GM12878 (cell line): ENCODE results near the gene PCDHB7. TPM values are rescaled to one million over a fixed set of nuclear protein-coding genes. Genes with fewer than 3 reads are reported as not detected.
A peak's percentile ranks its signal among the peaks of the same experiment; 100 is the strongest.
"Not testable (repeated sequence)": the region's sequence is repeated elsewhere in the genome, so short reads cannot be mapped to it uniquely, and the experiment has no call there.

Experiments used
- ATAC-seq: fragments of 200-7000 bp; cut with Tn5 transposase; 3 replicates; pipeline ENCODE4 v1.9.1; 2020; ENCODE audit warnings: mild to moderate bottlenecking, moderate library complexity
- BruUV-seq: library from RNA; stranded (reverse); fragments of 400-500 nt; replicated peaks from 2 replicates; lab custom pipeline; 2021; lab: Mats Ljungman, UMichigan
- CTCF ChIA-PET: fragments of 300-600 bp; sonication (Branson Sonifier 250); formaldehyde crosslinking; extraction: SDS; loops from one replicate; lab custom pipeline; 2021; ENCODE audit warnings: inconsistent platforms; lab: Yijun Ruan, JAX
- POLR2A ChIA-PET: fragments of 350-600 bp; formaldehyde crosslinking; extraction: SDS; loops from one replicate; lab custom pipeline; 2021; ENCODE audit warnings: inconsistent platforms; lab: Charles Lee
- RAD21 ChIA-PET: fragments of 300-600 bp; sonication (Branson Sonifier 250); formaldehyde crosslinking; loops from one replicate; lab custom pipeline; 2023; ENCODE audit warnings: antibody characterized with exemption; ENCODE audit not compliant: unreplicated experiment; lab: Charles Lee
- SMC1A ChIA-PET: fragments of 300-600 bp; sonication (Branson Sonifier 250); formaldehyde crosslinking; loops from one replicate; lab custom pipeline; 2023; ENCODE audit not compliant: unreplicated experiment, uncharacterized antibody; lab: Charles Lee
- DNase-seq: peaks from one replicate; pipeline ENCODE4 v3.0.0-alpha.2; 2011; ENCODE audit warnings: low read depth, low spot score
- FAIRE-seq: peaks from 3 replicates; lab custom pipeline; 2011; peaks lifted over from hg19 to GRCh38; lab: Jason Lieb, UNC
- H2AFZ ChIP-seq: 2 replicates; pipeline ENCODE4 v1.6.0; 2011; ENCODE audit warnings: low read depth, low read length, control low read depth; ENCODE audit not compliant: control insufficient read depth
- H3K27ac ChIP-seq: 2 replicates; pipeline ENCODE4 v1.5.1; 2011; ENCODE audit warnings: control low read depth; ENCODE audit not compliant: control insufficient read depth, insufficient read depth
- H3K27me3 ChIP-seq, 2 experiments: replicated peaks in 1 of 2; 2 replicates each; pipeline versions ENCODE4 v1.6.0 to v1.6.1; 2011; ENCODE audit warnings: low read length in 1 of 2; ENCODE audit not compliant: control insufficient read depth in 2 of 2, insufficient read depth in 2 of 2
- H3K36me3 ChIP-seq, 2 experiments: 2 replicates each; pipeline ENCODE4 v1.5.1; 2011; ENCODE audit warnings: low read length in 1 of 2; ENCODE audit not compliant: control insufficient read depth in 2 of 2, insufficient read depth in 2 of 2
- H3K4me1 ChIP-seq: 2 replicates; pipeline ENCODE4 v1.6.1; 2011; ENCODE audit warnings: mild to moderate bottlenecking, low read length, moderate library complexity, mixed read lengths; ENCODE audit not compliant: control insufficient read depth, insufficient read depth
- H3K4me2 ChIP-seq: 2 replicates; pipeline ENCODE4 v1.6.0; 2011; ENCODE audit warnings: control low read depth; ENCODE audit not compliant: control insufficient read depth, insufficient read depth
- H3K4me3 ChIP-seq: fragments of 200-600 bp; sonication (generic); 2 replicates; pipeline ENCODE4 v1.5.1; 2016
- H3K79me2 ChIP-seq: 2 replicates; pipeline ENCODE4 v1.6.0; 2011; ENCODE audit warnings: low read length; ENCODE audit not compliant: control insufficient read depth, insufficient read depth
- H3K9ac ChIP-seq: 2 replicates; pipeline ENCODE4 v1.8.0; 2011; ENCODE audit warnings: low read length, control low read depth, mixed read lengths; ENCODE audit not compliant: control insufficient read depth, insufficient read depth
- H3K9me3 ChIP-seq: replicated peaks from 3 replicates; pipeline ENCODE4 v1.5.1; 2011; ENCODE audit warnings: mild to moderate bottlenecking, low read length; ENCODE audit not compliant: control insufficient read depth, insufficient read depth
- H4K20me1 ChIP-seq: 2 replicates; pipeline ENCODE4 v1.6.0; 2011; ENCODE audit not compliant: control insufficient read depth, insufficient read depth
- JUNB ChIP-seq: IDR thresholded peaks from 2 replicates; pipeline ENCODE4 v1.6.1; 2016; ENCODE audit warnings: antibody characterized with exemption, mild to moderate bottlenecking
- POU2F2 ChIP-seq: IDR thresholded peaks from 3 replicates; pipeline ENCODE4 v1.6.1; 2011; ENCODE audit warnings: low read depth, mild to moderate bottlenecking, low read length, borderline replicate concordance
- RAD21 ChIP-seq: IDR thresholded peaks from 2 replicates; pipeline ENCODE4 v1.6.1; 2011; ENCODE audit warnings: mild to moderate bottlenecking, low read depth, low read length, moderate library complexity; ENCODE audit not compliant: insufficient read depth
- SMAD5 ChIP-seq: IDR thresholded peaks from 2 replicates; pipeline ENCODE4 v1.6.1; 2016; ENCODE audit warnings: antibody characterized with exemption, low read depth
- USF1 ChIP-seq: IDR thresholded peaks from 2 replicates; pipeline ENCODE4 v1.6.1; 2011; ENCODE audit warnings: borderline replicate concordance, low read depth, mild to moderate bottlenecking, moderate library complexity, mixed read lengths, low read length; ENCODE audit not compliant: insufficient read depth; ENCODE audit errors: extremely low read length
- WGBS: methylation state at CpG from one replicate; pipeline ENCODE4 v1.1.6; 2016; ENCODE audit warnings: low lambda C conversion rate; ENCODE audit not compliant: insufficient replicate concordance, insufficient coverage; ENCODE audit errors: missing lambda C conversion rate; 5-methylcytosine and 5-hydroxymethylcytosine counted together
- in situ Hi-C: fragments of 300-500 bp; cut with MboI; formaldehyde crosslinking; loops from 9 replicates; pipeline ENCODE4 v1.14.3; 2018; ENCODE audit warnings: mixed read lengths
- intact Hi-C: fragments of 100-400 bp; cut with micrococcal nuclease; formaldehyde crosslinking; loops from one replicate; pipeline ENCODE4 v1.14.2; 2022; ENCODE audit not compliant: unreplicated experiment
- polyA plus RNA-seq, 11 experiments: library from polyadenylated mRNA; depleted of rRNA in 4 of 11; unstranded in 6 of 11; stranded (reverse) in 5 of 11; fragments of >200 nt; fragmentation: Nextera tagmentation in 4 of 11; fragmentation: Illumina TruSeq in 1 of 11; extraction: Ambion mirVana in 4 of 11; extraction: Trizol in 1 of 11; gene quantifications; 1 replicate in 1 of 11; 2 replicates in 10 of 11; pipeline versions ENCODE4 v1.2.1 to v1.2.3, GENCODE V29; 2011 to 2016; ENCODE audit warnings: inconsistent platforms in 2 of 11, missing spikeins in 2 of 11, low read depth in 1 of 11
- total RNA-seq, 4 experiments: library from RNA; depleted of rRNA in 3 of 4; stranded (reverse); fragments of >200 nt in 3 of 4; fragmentation: Illumina TruSeq in 1 of 4; extraction: Trizol in 1 of 4; gene quantifications; 2 replicates each; pipeline versions ENCODE4 v1.2.1 to v1.2.3, GENCODE V29; 2013 to 2021

PCDHB7 gene
- total and polyA plus RNA-seq, 10 of the 15 experiments (the other 5 are each of a cell fraction or from before 2014, with no cell fraction given): not detected

DNA sequence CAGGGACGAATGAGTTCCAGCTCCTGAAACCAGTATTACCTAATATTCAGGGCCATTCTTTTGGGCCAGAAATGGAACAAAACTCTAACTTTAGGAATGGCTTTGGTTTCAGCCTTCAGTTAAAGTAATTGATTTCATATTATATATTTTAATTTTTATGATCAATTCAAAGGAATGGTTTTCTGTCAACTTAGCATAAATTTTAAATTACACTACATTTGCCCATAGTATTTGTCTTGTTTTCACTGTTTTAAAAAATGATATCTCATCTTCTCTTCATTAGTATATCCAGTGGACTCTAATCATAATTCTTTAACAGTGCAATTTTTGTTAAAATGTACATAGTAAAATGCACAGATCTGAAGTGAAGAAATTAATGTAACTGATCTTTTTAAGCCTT lies 7.9 kb downstream of the PCDHB7 start (continued):
- TF ChIP-seq USF1: no peak
- no peak for TF ChIP-seq JUNB

GRCh38 chr5:141182248-141182647 lies 9.8 kb downstream of the PCDHB7 start, which contains the start of gene PCDHB16:
TSS of gene PCDHB16 (plus strand) at chr5:141182387. CDS start at chr5:141182560, 173 bp downstream.
- intact Hi-C loops (loop anchor here (10.0 kb wide), 1 partner anchor 383 kb away; no protein-coding TSS in a partner anchor), in situ Hi-C loops (no loop called here)
- ChIA-PET POLR2A (no interaction called here), CTCF (no interaction called here), RAD21 (no interaction called here), SMC1A (no interaction called here)
- Histone ChIP-seq H3K9me3 (no peaks in the 10 kb centered on the region; the same call in 2 of the 3 replicates), H3K4me2 (no peak within 1 kb of the TSS), H3K27ac (no peak within 1 kb of the TSS), H3K4me1 (no peaks in the 10 kb centered on the region), H4K20me1 (no peaks in the 10 kb centered on the region), H3K36me3 (no peaks in the 10 kb centered on the region), H3K4me3 (no peak within 1 kb of the TSS), H3K9ac (no peak within 1 kb of the TSS), H3K79me2 (no peaks in the 10 kb centered on the region), H3K27me3 (no peaks in the 10 kb centered on the region), H2AFZ (no peak within 1 kb of the TSS)
- 21% methylated on average over 13 of the region's 13 CpGs for WGBS
- BruUV-seq: no TSS peak
- DNase-seq: no peak
- FAIRE-seq: no peak
- no peak for TF ChIP-seq SMAD5
- TF ChIP-seq POU2F2: no peak
- peak; percentile 17; the same call in 1 of the 2 replicates for TF ChIP-seq RAD21
- no peak for ATAC-seq

- in situ Hi-C loops: not testable (repeated sequence)
These were observed 11.8 kb downstream of the PCDHB7 start for GRCh38 chr5:141184117-141184855.

More at GRCh38 chr5:141184117-141184855, 11.8 kb downstream of the PCDHB7 start:
- SMC1A ChIA-PET, H3K4me3 ChIP-seq, H3K79me2 ChIP-seq, POLR2A ChIA-PET, H3K9me3 ChIP-seq, FAIRE-seq, H3K36me3 ChIP-seq, CTCF ChIA-PET, H3K9ac ChIP-seq, H4K20me1 ChIP-seq, RAD21 ChIA-PET, H2AFZ ChIP-seq, BruUV-seq, DNase-seq, H3K27ac ChIP-seq, H3K4me2 ChIP-seq, H3K4me1 ChIP-seq, H3K27me3 ChIP-seq, ATAC-seq: not testable (repeated sequence)
- WGBS: 54% methylated on average over 17 of the region's 69 CpGs
- intact Hi-C loops: loop anchor here (10.0 kb wide), 1 partner anchor 381 kb away; no protein-coding TSS in a partner anchor
